Retinal pigment epithelial cell (primary cell): ENCODE results near the gene RASD2.

Experiments used
- DNase-seq: peaks from one replicate; pipeline ENCODE4 v3.0.0-alpha.2; 2010; ENCODE audit warnings: low read depth
- H3K4me3 ChIP-seq: 2 replicates; pipeline ENCODE4 v1.5.1; 2011; ENCODE audit warnings: mild to moderate bottlenecking, low read length, control low read depth, moderate library complexity
- TF ChIP-seq, protein P1 (sequence below): conservative IDR thresholded peaks from 2 replicates; pipeline ENCODE4 v1.5.1; 2011; ENCODE audit warnings: low read depth, low read length, control low read depth, inconsistent platforms

RASD2 gene

DNA sequence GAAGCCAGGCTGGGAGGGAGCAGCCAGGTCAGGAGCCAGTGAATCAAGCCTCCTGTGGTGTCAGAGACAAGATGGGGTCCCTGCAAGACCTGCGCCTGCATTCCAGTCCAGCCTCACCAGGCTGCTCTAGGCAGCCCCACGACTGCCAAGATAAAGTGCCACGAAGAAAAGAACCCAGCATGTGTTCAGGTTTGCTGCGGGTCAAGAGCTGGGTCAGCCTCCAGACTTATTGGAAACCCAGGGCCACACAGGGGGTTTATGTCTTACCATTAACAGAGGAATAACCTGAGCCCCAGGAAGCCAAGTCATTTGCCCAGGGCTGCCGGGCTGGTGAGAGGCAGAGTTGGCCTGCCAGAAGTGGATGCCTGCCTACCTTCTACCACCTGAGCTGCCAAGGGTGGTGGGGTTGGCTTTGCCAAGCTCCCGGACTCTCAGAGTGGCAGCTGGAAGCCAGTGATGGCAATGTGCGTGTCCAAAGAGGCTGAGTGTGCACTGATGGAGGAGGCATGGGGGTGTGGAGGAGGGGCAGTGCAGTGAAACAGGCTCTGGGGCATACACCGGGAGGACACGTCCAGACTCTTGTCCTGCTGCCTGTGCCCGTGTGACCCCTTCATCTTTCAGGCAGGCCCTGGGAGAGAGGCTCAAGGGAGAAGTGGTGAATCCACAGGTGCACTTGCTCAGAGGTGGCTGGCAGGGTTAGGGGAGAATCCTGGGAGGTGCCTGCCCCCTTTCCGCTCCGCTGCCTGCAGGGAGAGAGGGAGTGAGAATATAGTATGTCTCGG lies 1.7 kb downstream of the RASD2 start:
- DNase-seq: no peak
- TF ChIP-seq, protein P1, sequence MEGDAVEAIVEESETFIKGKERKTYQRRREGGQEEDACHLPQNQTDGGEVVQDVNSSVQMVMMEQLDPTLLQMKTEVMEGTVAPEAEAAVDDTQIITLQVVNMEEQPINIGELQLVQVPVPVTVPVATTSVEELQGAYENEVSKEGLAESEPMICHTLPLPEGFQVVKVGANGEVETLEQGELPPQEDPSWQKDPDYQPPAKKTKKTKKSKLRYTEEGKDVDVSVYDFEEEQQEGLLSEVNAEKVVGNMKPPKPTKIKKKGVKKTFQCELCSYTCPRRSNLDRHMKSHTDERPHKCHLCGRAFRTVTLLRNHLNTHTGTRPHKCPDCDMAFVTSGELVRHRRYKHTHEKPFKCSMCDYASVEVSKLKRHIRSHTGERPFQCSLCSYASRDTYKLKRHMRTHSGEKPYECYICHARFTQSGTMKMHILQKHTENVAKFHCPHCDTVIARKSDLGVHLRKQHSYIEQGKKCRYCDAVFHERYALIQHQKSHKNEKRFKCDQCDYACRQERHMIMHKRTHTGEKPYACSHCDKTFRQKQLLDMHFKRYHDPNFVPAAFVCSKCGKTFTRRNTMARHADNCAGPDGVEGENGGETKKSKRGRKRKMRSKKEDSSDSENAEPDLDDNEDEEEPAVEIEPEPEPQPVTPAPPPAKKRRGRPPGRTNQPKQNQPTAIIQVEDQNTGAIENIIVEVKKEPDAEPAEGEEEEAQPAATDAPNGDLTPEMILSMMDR: no peak
- no peak overlapping the region for H3K4me3 ChIP-seq

DNA sequence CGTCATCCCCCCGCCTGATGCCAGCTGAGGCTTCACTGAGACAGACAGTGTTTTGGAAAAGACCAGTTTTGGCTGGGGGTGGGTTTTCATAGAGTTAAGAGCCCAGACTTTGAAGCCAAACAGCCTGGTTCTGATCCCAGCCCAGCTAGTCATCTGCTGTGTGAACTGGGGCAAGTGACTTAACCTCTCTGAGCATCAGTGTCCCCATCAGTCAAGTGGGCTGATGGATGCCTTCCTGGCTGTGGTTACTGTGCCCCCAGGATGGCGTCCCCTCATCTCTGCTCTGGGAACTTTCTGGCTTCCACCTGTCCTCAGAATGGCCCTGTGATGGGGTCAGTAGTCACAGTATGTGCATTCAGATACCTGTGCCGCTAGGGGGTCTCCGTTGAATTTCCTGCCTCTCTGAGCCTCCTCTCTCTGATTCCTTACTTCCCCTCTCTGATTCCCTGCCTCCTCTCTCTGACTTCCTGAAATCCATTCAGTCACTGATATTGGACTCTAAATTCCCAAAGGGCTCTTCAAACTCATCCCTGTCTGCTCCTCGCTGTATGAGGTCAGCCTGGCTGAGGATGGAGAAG lies 2.4 kb downstream of the RASD2 start:
- H3K4me3 ChIP-seq: no peak overlapping the region
- TF ChIP-seq, protein P1: no peak
- no peak for DNase-seq

DNA sequence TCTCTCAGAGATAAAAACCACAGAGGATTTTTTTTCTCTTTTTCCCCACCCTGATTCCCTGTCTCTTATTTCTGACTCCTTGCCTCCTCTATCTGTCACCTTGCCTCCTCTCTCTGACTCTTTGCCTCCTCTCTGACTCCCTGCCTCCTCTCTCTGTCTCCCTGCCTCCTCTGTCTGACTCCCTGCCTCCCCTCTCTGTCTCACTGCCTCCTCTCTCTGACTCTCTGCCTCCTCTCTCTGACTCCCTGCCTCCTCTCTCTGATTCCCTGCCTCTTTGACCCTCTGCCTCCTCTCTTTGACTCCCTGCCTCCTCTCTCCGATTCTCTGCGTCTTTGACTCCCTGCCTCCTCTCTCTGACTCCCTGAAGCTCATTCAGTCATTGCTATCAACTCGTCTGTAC lies 3.1 kb downstream of the RASD2 start:
- no peak overlapping the region for H3K4me3 ChIP-seq
- TF ChIP-seq, protein P1: no peak
- DNase-seq: no peak

DNA sequence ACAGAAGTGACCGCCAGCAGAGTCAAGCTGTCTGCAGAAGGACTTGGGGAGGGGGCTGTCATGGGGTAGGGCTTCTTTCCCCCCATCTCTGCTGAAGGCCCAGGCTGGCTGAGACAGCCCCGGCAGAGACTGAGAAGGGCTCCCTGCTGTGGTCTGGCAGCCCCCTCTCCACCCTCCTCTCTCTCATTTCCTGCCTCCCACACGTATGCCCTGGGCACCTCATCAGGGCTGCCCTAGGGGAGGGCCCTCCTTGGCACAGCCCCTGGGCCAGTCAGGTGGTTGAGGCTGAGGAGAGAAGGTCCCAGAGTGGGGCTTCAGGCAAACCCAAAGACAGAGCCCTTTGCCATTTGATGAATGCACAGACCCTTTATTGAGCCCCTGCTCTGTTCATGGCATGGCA lies 3.6 kb downstream of the RASD2 start:
- no peak overlapping the region for H3K4me3 ChIP-seq
- TF ChIP-seq, protein P1: no peak
- DNase-seq: no peak

DNA sequence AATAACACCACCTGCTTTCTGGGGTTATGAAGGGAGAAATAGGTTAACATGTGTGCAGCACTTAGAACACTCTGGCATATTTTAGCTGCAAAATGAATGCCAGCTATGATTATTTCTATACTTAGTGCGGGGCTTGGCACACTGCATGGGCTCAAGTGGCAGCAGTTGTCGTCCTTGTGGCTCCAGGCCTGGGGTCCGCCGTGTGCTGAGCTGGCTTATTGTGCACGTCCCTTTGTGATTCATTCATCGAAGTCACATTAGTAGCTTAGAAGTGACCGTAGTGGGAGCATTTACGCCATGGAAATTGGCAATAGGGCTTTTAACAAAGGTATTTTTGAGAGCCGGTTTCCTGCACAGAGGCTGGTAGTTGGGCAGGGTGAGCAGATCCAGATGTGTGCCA lies 4.2 kb downstream of the RASD2 start:
- H3K4me3 ChIP-seq: no peak overlapping the region
- DNase-seq: no peak
- TF ChIP-seq, protein P1: no peak

DNA sequence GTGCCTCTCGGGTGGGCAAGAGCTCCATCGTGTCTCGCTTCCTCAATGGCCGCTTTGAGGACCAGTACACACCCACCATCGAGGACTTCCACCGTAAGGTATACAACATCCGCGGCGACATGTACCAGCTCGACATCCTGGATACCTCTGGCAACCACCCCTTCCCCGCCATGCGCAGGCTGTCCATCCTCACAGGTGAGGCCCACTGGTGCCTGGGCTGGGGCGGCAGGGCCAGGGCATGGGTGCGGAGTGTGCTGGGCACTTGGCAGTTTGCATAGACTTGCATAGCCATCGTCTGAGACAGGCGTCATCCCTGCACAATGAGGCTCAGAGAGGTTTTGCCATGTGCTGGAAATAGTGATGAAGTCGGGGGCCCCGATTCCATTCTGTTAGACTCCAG lies 6.3 kb downstream of the RASD2 start:
- no peak overlapping the region for H3K4me3 ChIP-seq
- TF ChIP-seq, protein P1: no peak
- no peak for DNase-seq
